Umbilical cord (tissue), 2 donors: ENCODE data around the gene PLEKHB2. TPM values are rescaled to one million over a fixed set of nuclear protein-coding genes. Genes with fewer than 3 reads are reported as not detected.
"Not testable (repeated sequence)": the region's sequence is repeated elsewhere in the genome, so short reads cannot be mapped to it uniquely, and the experiment has no call there.

Source experiments
- DNase-seq: peaks from one replicate; pipeline ENCODE4 v3.0.0-alpha.2; 2015; ENCODE audit warnings: low spot score
- total RNA-seq: library from RNA; depleted of rRNA; stranded (reverse); fragments of >200 nt; gene quantifications from one replicate; pipeline ENCODE4 v1.2.3, GENCODE V29; 2014; ENCODE audit warnings: low replicate concordance; ENCODE audit not compliant: insufficient read depth

PLEKHB2 gene
- total RNA-seq, 1 donor from 2014 or later = 54.7 TPM

DNA sequence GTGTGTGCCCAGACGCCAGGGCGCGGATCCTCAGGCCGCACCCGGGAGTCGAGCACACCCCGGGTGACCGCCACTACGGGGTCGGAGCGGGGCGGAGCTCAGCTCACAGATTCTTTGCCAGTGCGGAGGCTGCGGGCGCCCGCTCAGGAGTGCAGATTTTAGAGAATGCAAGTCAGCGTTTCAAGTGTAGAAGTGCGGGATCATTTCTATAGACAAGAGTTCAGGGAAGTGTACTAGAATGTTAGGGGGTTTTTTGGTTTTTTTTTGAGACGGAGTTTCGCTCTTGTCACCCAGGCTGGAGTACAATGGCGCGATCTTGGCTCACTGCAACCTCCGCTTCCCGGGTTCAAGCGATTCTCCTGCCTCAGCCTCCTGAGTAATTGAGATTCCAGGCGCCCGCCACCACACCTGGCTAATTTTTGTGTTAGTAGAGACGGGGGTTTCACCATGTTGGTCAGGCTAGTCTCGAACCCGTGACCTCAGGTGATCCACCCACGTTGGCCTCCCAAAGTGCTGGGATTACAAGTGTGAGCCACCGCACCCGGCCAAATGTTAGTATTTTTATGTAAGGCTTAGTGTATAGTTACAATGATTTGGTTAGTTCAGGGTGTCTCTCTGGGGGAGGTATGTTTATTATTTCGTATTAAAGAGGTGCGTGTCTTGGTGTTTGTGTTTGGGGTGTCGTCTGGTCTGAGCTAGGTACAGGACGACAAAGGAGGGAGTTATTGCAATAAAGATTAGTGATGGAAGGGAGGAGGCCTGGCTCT is 11.3 kb upstream of the PLEKHB2 start:
- DNase-seq = no peak

DNA sequence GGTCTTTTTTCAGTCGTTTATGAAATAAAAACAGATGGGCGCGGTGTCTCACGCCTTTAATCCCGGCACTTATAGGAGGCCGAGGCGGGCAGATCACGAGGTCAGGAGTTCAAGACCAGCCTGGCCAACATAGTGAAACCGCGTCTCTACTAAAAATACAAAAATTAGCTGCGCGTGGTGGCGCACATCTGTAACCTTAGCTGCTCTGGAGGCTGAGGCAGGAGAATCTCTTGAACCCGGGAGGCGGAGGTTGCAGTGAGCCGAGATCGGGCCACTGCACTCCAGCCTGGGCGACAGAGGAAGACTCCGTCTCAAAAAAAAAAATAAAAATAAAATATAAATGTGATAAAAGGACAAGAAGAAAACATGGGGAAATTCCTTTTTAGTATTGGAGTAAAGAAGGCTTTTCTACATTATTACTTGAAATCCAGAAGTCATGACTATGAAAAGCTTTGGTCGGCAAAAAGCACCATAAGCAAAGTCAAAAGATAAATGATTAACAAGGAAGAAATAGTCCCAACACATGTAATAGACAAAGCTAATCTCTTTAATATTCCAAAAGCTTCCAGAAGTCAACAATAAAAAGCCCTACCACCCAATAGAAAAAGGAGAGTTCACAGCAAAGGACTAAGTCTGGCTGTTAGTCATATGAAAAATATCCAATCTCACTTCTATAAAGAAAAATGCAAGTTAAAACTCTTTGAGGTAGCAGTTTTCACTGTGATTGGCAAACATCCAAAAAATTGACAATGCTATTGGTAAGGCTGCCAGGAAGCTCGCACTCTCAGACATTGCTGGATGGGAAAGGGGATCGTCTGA is 10.5 kb upstream of the PLEKHB2 start:
- no peak for DNase-seq

GRCh38 chr2:131103165-131103564 is 2.0 kb upstream of the PLEKHB2 start:
- no peak for DNase-seq

GRCh38 chr2:131104487-131105155 is 515 bp upstream of the PLEKHB2 start:
- DNase-seq = no peak

- peak; percentile 24 for DNase-seq
Observed at GRCh38 chr2:131105950-131106801, 1.0 kb downstream of the PLEKHB2 start.

- DNase-seq = no peak
Observed at GRCh38 chr2:131112529-131112928, 7.4 kb downstream of the PLEKHB2 start.

GRCh38 chr2:131113566-131114227 is 8.6 kb downstream of the PLEKHB2 start:
- DNase-seq = no peak

GRCh38 chr2:131114950-131115349 is 9.8 kb downstream of the PLEKHB2 start:
- not testable (repeated sequence) for DNase-seq

- DNase-seq = no peak
Observed at GRCh38 chr2:131115752-131116151, 10.6 kb downstream of the PLEKHB2 start.

DNA sequence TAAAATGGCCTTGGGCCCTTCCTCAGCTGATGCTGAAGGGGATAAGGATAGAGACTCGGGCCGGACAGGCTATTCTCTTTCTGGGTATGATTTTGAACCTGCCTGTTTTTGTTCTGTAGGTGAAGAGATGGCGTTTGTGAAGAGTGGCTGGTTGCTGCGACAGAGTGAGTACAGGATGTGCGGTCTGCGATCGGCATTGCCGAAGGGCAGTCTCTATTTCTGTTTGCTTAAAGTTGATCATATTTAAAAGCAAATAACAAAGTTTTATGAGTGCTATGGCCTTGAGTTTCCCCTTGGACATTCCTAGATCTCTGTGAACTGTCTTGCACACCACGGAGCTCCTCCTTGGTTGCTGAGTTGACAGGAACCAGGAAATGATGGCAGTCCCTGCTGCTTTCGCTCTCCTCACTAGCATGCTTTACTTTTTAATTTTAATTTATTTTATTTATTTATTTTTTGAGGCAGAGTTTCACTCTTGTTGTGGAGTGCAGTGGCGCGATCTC is 15.7 kb downstream of the PLEKHB2 start:
- DNase-seq = no peak

DNA sequence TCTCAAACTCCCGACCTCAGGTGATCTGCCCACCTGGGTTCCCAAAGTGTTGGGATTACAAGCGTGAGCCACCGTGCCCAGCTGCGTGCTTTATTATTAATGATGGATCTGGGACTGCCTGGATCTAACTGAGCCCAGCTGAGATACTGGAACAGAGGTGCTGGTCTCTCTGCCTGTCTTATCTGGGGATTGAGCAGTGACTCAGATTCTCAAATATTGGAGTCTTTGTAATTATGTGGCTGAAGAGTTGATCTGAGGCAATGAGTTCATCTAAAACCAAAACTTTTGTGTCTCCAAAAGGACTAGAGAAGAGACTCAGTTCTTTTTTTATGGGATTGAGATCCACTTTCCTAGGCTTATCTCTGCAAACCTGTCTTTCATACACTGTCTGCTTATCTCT is 16.3 kb downstream of the PLEKHB2 start:
- no peak for DNase-seq

DNA sequence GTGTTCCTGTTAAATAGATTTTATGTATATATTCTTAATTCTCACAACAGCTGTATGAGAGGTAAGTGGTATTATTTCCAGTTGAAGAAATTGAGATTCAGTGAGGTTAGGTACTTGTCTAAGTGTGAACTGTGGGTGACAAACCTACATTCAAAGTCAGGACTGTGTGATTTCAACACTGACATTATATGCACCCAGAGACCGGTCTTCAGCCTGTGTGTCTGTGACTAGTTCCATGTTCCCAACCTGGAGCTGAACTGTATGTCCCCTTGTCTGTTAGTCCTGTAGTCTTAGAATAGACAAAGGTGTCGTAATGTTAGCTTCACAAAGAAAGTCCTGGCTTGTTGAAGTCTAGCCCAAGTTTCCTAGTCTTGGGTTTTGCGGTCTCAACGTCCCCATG is 17.4 kb downstream of the PLEKHB2 start:
- no peak for DNase-seq

- no peak for DNase-seq
Observed at GRCh38 chr2:131123192-131123591, 18.1 kb downstream of the PLEKHB2 start.

DNA sequence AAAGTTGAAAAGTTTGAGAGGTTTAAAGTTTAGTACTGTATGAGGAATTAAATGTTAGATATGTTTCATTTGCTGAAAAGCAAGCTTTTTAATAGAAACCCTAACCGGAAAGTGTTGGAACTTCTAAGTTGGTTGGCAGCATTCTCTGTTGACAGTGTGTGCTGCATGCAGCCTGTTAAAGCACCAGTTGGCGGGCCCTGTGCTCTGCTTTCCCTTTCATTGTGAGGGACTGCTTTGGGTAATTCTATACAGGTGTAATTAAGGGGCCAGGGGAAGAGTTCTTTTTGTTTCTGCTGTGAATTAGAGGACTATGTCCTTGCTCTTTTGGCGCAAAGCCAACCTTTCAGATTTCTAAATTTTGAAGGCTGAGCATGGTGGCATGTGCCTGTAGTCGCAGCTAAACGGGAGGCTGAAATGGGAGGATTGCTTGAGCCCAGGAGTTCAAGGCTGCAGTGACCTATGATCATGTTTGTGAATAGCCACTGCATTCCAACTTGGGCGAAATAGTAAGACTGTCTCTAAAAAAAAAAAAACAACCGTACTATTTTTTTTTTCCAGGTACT is 20.1 kb downstream of the PLEKHB2 start:
- DNase-seq = no peak

GRCh38 chr2:131126436-131126835 is 21.3 kb downstream of the PLEKHB2 start:
- no peak for DNase-seq

DNA sequence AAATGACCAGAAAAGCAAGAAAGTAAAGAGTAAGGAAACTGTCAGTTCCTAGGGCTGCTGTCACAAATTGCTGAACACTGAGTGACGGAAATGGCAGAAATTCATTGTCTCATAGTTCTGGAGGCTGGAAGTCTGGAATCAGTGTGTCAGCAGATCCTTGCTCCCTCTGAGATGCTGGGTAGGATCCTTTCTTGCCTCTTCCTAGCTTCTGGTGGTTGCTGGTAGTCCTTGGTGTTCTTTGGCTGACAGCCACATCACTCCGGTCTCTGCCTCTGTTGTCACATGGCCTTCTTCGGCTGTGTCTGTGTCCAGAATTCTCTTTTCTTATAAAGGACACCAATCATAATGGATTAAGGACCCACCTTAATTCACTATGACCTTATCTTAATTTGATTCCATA is 21.9 kb downstream of the PLEKHB2 start:
- DNase-seq = no peak

DNA sequence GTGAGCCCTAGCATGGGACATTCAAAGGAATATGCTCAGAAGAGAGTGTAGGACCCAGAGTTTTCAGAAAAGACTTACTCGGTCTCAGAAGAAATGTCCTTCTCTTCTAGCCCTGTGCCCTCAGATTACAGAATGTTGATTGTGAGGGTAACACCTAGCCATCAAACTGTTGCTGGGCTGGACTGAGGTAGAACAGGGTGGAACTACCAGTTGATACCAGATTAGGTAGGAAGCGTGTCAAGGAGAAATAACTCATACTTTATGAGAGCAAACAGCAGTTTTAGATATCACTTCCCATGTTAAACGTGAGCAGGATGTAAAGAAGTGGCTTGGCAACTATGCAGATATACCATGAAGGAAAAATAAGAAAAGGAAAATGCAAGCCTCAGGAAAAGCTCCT is 22.8 kb downstream of the PLEKHB2 start:
- no peak for DNase-seq

- DNase-seq = no peak
Observed at GRCh38 chr2:131130298-131130596, 25.1 kb downstream of the PLEKHB2 start.

DNA sequence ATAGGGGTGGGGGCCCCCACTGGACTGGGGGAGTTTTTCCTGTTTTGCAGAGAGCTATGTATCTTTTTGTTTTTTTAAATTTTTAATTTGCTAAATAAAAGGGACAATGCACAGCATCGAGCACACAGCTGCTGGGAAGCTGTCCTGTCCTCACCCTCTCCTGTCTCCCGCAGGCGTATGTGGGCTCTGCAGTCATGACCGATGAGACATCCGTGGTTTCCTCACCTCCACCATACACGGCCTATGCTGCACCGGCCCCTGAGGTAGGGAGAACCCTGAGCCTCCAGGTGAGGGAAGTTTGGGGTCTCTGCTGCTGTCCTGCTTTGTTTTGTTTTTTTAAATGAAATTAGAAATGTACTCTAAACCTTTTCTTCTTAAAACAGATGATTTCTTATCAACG is 27.6 kb downstream of the PLEKHB2 start:
- no peak for DNase-seq

GRCh38 chr2:131140581-131140980 is 35.4 kb downstream of the PLEKHB2 start:
- no peak for DNase-seq

GRCh38 chr2:131142849-131143248 is 37.7 kb downstream of the PLEKHB2 start:
- no peak for DNase-seq
